PC-9 (cell line): ENCODE results near the gene SCP2. TPM values are rescaled to one million over a fixed set of nuclear protein-coding genes. Genes with fewer than 3 reads are reported as not detected.

Experiments used
- BruUV-seq: library from RNA; stranded (reverse); fragments of 400-500 nt; replicated peaks from 2 replicates; lab custom pipeline; 2021; lab: Mats Ljungman, UMichigan
- CTCF ChIA-PET: fragments of 300-600 bp; sonication (Branson Sonifier 250); formaldehyde crosslinking; loops from one replicate; lab custom pipeline; 2022; ENCODE audit warnings: antibody characterized with exemption; lab: Charles Lee
- POLR2A ChIA-PET: fragments of 300-600 bp; sonication (Branson Sonifier 250); formaldehyde crosslinking; loops from one replicate; lab custom pipeline; 2022; ENCODE audit warnings: antibody characterized with exemption; ENCODE audit not compliant: unreplicated experiment; lab: Charles Lee
- DNase-seq, 2 experiments: peaks; one replicate each; pipeline versions ENCODE4 v3.0.0 to v3.0.0-alpha.2; 2015 to 2022; ENCODE audit warnings: mixed read lengths in 1 of 2
- H2AFZ ChIP-seq: fragments of 200-600 bp; sonication (generic); 2 replicates; pipeline ENCODE4 v1.8.1; 2017; ENCODE audit warnings: antibody characterized with exemption
- H3F3A ChIP-seq: fragments of 200-600 bp; sonication (generic); 2 replicates; pipeline ENCODE4 v1.8.1; 2017; ENCODE audit warnings: antibody characterized with exemption, mild to moderate bottlenecking, low read depth; ENCODE audit not compliant: insufficient read depth
- H3K27ac ChIP-seq: fragments of 200-600 bp; sonication (generic); 2 replicates; pipeline ENCODE4 v1.6.1; 2016; ENCODE audit warnings: mixed run types
- H3K27me3 ChIP-seq: fragments of 200-600 bp; sonication (generic); 2 replicates; pipeline ENCODE4 v1.6.1; 2016; ENCODE audit warnings: low read depth, mixed run types; ENCODE audit not compliant: insufficient read depth
- H3K36me3 ChIP-seq: fragments of 200-600 bp; sonication (generic); 2 replicates; pipeline ENCODE4 v1.6.1; 2016; ENCODE audit warnings: low read depth, mixed run types
- H3K4me1 ChIP-seq: fragments of 200-600 bp; sonication (generic); replicated peaks from 2 replicates; pipeline ENCODE4 v1.6.1; 2016; ENCODE audit warnings: mixed run types; ENCODE audit not compliant: insufficient read depth
- H3K4me2 ChIP-seq: fragments of 200-600 bp; sonication (generic); 2 replicates; pipeline ENCODE4 v1.6.1; 2017; ENCODE audit warnings: mixed run types
- H3K4me3 ChIP-seq: fragments of 200-600 bp; sonication (generic); 2 replicates; pipeline ENCODE4 v1.6.1; 2016; ENCODE audit warnings: mixed run types
- H3K79me2 ChIP-seq: fragments of 200-600 bp; sonication (generic); 2 replicates; pipeline ENCODE4 v1.6.1; 2017; ENCODE audit warnings: low read depth, mixed run types
- H3K9me2 ChIP-seq: fragments of 200-600 bp; sonication (generic); 2 replicates; pipeline ENCODE4 v1.8.1; 2017; ENCODE audit warnings: mild to moderate bottlenecking; ENCODE audit not compliant: insufficient read depth
- H3K9me3 ChIP-seq: fragments of 200-600 bp; sonication (generic); 2 replicates; pipeline ENCODE4 v1.8.1; 2016; ENCODE audit warnings: low read depth; ENCODE audit not compliant: insufficient read depth
- H4K20me1 ChIP-seq: fragments of 200-600 bp; sonication (generic); 2 replicates; pipeline ENCODE4 v1.8.1; 2017; ENCODE audit not compliant: insufficient read depth
- CTCF ChIP-seq: fragments of 200-600 bp; sonication (generic); conservative IDR thresholded peaks from 2 replicates; pipeline ENCODE4 v1.6.1; 2017; ENCODE audit warnings: mixed run types, antibody characterized with exemption, mild to moderate bottlenecking, moderate library complexity
- EZH2 ChIP-seq: fragments of 200-600 bp; sonication (generic); IDR thresholded peaks from 2 replicates; pipeline ENCODE4 v1.8.0; 2017; ENCODE audit warnings: antibody characterized with exemption, low read depth
- intact Hi-C: fragments of 100-400 bp; cut with micrococcal nuclease; formaldehyde crosslinking; loops from one replicate; pipeline ENCODE4 v1.10.0; 2022; ENCODE audit not compliant: unreplicated experiment
- microRNA-seq: library from miRNA; unstranded; fragments of <30 nt; microRNA quantifications from one replicate; pipeline ENCODE4 v1.2.0, GENCODE V29; 2021; ENCODE audit warnings: borderline number of aligned reads, borderline replicate concordance
- total RNA-seq: library from RNA; stranded (reverse); gene quantifications from 2 replicates; pipeline ENCODE4 v1.2.3, GENCODE V29; 2021

Gene SCP2
- total RNA-seq, 1 experiment from 2014 or later, result 87.8 TPM

GRCh38 chr1:53093778-53094532 is 166.9 kb downstream of the SCP2 start:
- no peaks in the 10 kb centered on the region for H3K27me3 ChIP-seq
- peaks cover 9% of the 10 kb centered on the region; the same call in 1 of the 2 replicates for H3K4me1 ChIP-seq
- H3K9me3 ChIP-seq, result no peaks in the 10 kb centered on the region; the same call in none of the 2 replicates
- H3K9me2 ChIP-seq, result no peaks in the 10 kb centered on the region
- ChIA-PET CTCF (no interaction called here), POLR2A (interaction anchor here (0.6 kb wide), 1 partner anchor 17 kb away, joined by 6 read pairs; no protein-coding TSS in a partner anchor)
- TF ChIP-seq EZH2 (no peak), CTCF (no peak)
- H4K20me1 ChIP-seq, result no peaks in the 10 kb centered on the region
- no peak for DNase-seq
- no peaks in the 10 kb centered on the region for H3K79me2 ChIP-seq
- no peak overlapping the region for H2AFZ ChIP-seq
- H3K4me2 ChIP-seq, result no peak overlapping the region
- no TSS peak for BruUV-seq
- no peak overlapping the region for H3K4me3 ChIP-seq
- H3K27ac ChIP-seq, result no peak overlapping the region
- peaks cover 17% of the 10 kb centered on the region; the same call in 1 of the 2 replicates for H3F3A ChIP-seq
- no peaks in the 10 kb centered on the region for H3K36me3 ChIP-seq
- intact Hi-C loops, result no loop called here

- H3F3A ChIP-seq, result peaks cover 20% of the 10 kb centered on the region; the same call in 1 of the 2 replicates
- no peaks in the 10 kb centered on the region for H3K79me2 ChIP-seq
- TF ChIP-seq EZH2 (no peak), CTCF (no peak)
- H3K9me2 ChIP-seq, result no peaks in the 10 kb centered on the region
- no TSS peak for BruUV-seq
- no peaks in the 10 kb centered on the region for H3K36me3 ChIP-seq
- no peaks in the 10 kb centered on the region for H3K27me3 ChIP-seq
- peaks cover 9% of the 10 kb centered on the region; the same call in 1 of the 2 replicates for H3K4me1 ChIP-seq
- intact Hi-C loops, result no loop called here
- CTCF ChIA-PET, result no interaction called here
- no peak overlapping the region for H3K4me2 ChIP-seq
- no peaks in the 10 kb centered on the region for H4K20me1 ChIP-seq
- no peak overlapping the region for H3K27ac ChIP-seq
- H3K4me3 ChIP-seq, result no peak overlapping the region
- no peaks in the 10 kb centered on the region; the same call in none of the 2 replicates for H3K9me3 ChIP-seq
- H2AFZ ChIP-seq, result no peak overlapping the region
- POLR2A ChIA-PET, result no interaction called here
- DNase-seq, result no peak
Observed at GRCh38 chr1:53094533-53094919, 167.4 kb downstream of the SCP2 start.

Small RNAs within 50 kb of the gene (microRNA-seq; reads per million reads assigned to microRNA genes)
- gene MIR1273F (not detected), gene MIR1273G (not detected), gene MIR5095 (not detected)

Other genes with a start within 250 kb of the SCP2 start
- 19.8 and 20.7 TPM in 2 replicates for gene COA7, start 228.9 kb upstream of the SCP2 start, total RNA-seq
- gene ZYG11B, start 200.8 kb upstream of the SCP2 start, total RNA-seq, result 18.6 and 21.4 TPM in 2 replicates
- gene ZYG11A, start 84.5 kb upstream of the SCP2 start, total RNA-seq, result 9.7 and 11.5 TPM in 2 replicates
- gene ECHDC2, start 5.5 kb upstream of the SCP2 start, total RNA-seq, result 78.4 and 80.0 TPM in 2 replicates
- not detected in 2 replicates for gene PODN, start 134.9 kb downstream of the SCP2 start, total RNA-seq
- not detected in 2 replicates for gene SLC1A7, start 215.4 kb downstream of the SCP2 start, total RNA-seq